Esophagus muscularis mucosa (tissue), 3 donors: ENCODE measurements around the gene ITGB1.
A peak's percentile ranks its signal among the peaks of the same experiment; 100 is the strongest.

Experiments used
- CTCF ChIP-seq, 3 experiments: fragments of 200-600 bp in 2 of 3; fragments of 450-650 bp in 1 of 3; sonication (generic) in 2 of 3; IDR thresholded peaks; one replicate each; pipeline ENCODE4 v1.5.1; 2017 to 2019; ENCODE audit warnings: antibody characterized with exemption in 3 of 3, mild to moderate bottlenecking in 2 of 3, moderate library complexity in 1 of 3
- POLR2AphosphoS5 ChIP-seq, 2 donors: sonication (generic); formaldehyde crosslinking; IDR thresholded peaks; one replicate each; pipeline ENCODE4 v1.6.1; 2017; ENCODE audit warnings: antibody characterized with exemption in 2 of 2

DNA sequence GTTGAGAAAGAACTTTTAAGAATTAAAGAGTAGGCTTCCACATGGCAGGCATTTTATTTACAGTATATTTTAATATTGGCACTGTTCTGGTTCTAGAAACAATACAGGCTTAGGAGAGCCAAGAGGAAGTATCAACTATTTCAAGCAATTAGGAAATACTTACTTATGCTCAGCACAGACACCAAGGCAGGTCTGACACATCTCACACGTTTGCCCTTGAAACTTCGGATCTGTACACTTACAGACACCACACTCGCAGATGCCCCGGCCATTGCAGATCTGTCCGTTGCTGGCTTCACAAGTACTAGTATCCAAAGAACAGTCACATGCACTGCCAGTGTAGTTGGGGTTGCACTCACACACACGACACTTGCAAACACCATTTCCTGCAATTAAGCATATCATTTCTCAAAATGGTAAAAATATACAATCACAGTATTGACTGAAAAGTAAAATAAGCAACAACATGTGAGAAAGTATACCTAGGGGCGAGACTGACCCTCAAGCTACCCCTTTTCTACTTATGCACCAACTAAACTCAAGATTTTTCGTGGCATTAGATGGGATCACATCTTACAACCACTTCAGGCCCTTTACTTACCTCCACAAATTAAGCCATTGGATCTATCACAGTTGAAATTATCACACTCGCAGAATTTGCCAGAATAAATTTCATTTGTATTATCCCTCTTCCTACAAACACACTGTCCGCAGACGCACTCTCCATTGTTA, 46.6 kb downstream of the ITGB1 start:
- peak in 1 of 2 donors; percentile 6 for TF ChIP-seq POLR2AphosphoS5 (IDR thresholded peaks at IDR 0.05)
- no peak for TF ChIP-seq CTCF (IDR thresholded peaks at IDR 0.05)
